ENCODE measurements around the gene MAP1S. TPM values are rescaled to one million over a fixed set of nuclear protein-coding genes. Genes with fewer than 3 reads are reported as not detected.

The MAP1S gene
- polyA plus RNA-seq, 1 of the 3 experiments (the other 2 are of a cell fraction), result 18.4 TPM

DNA sequence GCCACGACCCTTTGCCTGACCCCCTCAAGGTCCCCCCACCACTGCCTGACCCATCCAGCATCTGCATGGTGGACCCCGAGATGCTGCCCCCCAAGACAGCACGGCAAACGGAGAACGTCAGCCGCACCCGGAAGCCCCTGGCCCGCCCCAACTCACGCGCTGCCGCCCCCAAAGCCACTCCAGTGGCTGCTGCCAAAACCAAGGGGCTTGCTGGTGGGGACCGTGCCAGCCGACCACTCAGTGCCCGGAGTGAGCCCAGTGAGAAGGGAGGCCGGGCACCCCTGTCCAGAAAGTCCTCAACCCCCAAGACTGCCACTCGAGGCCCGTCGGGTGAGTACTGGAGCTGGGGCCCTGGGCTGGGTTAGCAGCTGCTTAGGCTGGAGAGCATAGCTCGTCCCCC is 8.6 kb downstream of the MAP1S start:
- ChIA-PET POLR2A (interaction anchor here (0.6 kb wide), 1 partner anchor 12 kb away, joined by 3 read pairs; no protein-coding TSS in a partner anchor), CTCF (interaction anchor here (1.0 kb wide), 1 partner anchor 128 kb away, joined by 3 read pairs; no protein-coding TSS in a partner anchor)
- no peaks in the 10 kb centered on the region for H3K9me2 ChIP-seq
- H3K9ac ChIP-seq, result no peak overlapping the region
- no peaks in the 10 kb centered on the region for H3K4me1 ChIP-seq (ENCODE audit: control insufficient read depth in 1 of 2, insufficient read depth in 2 of 2, low read depth in 1 of 2, low read length in 1 of 2)
- no peaks in the 10 kb centered on the region for H3K27me3 ChIP-seq (ENCODE audit: insufficient read depth)
- peaks cover 3% of the 10 kb centered on the region for H3F3A ChIP-seq (replicated peaks; ENCODE audit: insufficient read depth)
- no peak for DNase-seq
- H3K27ac ChIP-seq (ENCODE audit: low read depth in 2 of 2, low read length in 1 of 2), result no peak overlapping the region
- H3K9me3 ChIP-seq, result no peaks in the 10 kb centered on the region
- no peak overlapping the region for H2AFZ ChIP-seq (ENCODE audit: low read depth)
- TF ChIP-seq JUND (IDR thresholded peaks at IDR 0.05) (no peak), NFIC (IDR thresholded peaks at IDR 0.05; ENCODE audit: borderline replicate concordance) (no peak), GABPA (IDR thresholded peaks at IDR 0.05; ENCODE audit: low read depth) (no peak), FOXM1 (IDR thresholded peaks at IDR 0.05; ENCODE audit: low read depth) (no peak), MXI1 (IDR thresholded peaks at IDR 0.05; ENCODE audit: low read depth, low read length) (no peak), SIN3A (IDR thresholded peaks at IDR 0.05; ENCODE audit: borderline replicate concordance, low read depth, low read length) (no peak), CHD2 (IDR thresholded peaks at IDR 0.05; ENCODE audit: low read length, partially characterized antibody) (no peak), YY1 (IDR thresholded peaks at IDR 0.05; ENCODE audit: low read depth) (no peak), RXRA (IDR thresholded peaks at IDR 0.05; ENCODE audit: borderline replicate concordance, low read depth) (no peak), TAF1 (IDR thresholded peaks at IDR 0.05; ENCODE audit: borderline replicate concordance, low read depth, low read length) (no peak), TCF12 (IDR thresholded peaks at IDR 0.05) (no peak)
- TF ChIP-seq, protein P1, sequence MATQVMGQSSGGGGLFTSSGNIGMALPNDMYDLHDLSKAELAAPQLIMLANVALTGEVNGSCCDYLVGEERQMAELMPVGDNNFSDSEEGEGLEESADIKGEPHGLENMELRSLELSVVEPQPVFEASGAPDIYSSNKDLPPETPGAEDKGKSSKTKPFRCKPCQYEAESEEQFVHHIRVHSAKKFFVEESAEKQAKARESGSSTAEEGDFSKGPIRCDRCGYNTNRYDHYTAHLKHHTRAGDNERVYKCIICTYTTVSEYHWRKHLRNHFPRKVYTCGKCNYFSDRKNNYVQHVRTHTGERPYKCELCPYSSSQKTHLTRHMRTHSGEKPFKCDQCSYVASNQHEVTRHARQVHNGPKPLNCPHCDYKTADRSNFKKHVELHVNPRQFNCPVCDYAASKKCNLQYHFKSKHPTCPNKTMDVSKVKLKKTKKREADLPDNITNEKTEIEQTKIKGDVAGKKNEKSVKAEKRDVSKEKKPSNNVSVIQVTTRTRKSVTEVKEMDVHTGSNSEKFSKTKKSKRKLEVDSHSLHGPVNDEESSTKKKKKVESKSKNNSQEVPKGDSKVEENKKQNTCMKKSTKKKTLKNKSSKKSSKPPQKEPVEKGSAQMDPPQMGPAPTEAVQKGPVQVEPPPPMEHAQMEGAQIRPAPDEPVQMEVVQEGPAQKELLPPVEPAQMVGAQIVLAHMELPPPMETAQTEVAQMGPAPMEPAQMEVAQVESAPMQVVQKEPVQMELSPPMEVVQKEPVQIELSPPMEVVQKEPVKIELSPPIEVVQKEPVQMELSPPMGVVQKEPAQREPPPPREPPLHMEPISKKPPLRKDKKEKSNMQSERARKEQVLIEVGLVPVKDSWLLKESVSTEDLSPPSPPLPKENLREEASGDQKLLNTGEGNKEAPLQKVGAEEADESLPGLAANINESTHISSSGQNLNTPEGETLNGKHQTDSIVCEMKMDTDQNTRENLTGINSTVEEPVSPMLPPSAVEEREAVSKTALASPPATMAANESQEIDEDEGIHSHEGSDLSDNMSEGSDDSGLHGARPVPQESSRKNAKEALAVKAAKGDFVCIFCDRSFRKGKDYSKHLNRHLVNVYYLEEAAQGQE (IDR thresholded peaks at IDR 0.05; ENCODE audit: low read depth, low read length), result no peak
- TF ChIP-seq, protein P2, sequence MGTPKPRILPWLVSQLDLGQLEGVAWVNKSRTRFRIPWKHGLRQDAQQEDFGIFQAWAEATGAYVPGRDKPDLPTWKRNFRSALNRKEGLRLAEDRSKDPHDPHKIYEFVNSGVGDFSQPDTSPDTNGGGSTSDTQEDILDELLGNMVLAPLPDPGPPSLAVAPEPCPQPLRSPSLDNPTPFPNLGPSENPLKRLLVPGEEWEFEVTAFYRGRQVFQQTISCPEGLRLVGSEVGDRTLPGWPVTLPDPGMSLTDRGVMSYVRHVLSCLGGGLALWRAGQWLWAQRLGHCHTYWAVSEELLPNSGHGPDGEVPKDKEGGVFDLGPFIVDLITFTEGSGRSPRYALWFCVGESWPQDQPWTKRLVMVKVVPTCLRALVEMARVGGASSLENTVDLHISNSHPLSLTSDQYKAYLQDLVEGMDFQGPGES (IDR thresholded peaks at IDR 0.05; ENCODE audit: low read depth, low read length), result no peak
- 97% methylated on average over 5 of the region's 19 CpGs for WGBS (ENCODE audit: low lambda C conversion rate)
- peaks cover 49% of the 10 kb centered on the region for H3K79me2 ChIP-seq (ENCODE audit: insufficient read depth)
- peaks cover 40% of the 10 kb centered on the region for H4K20me1 ChIP-seq (ENCODE audit: insufficient read depth)
- H3K36me3 ChIP-seq (replicated peaks in 1 of 2; ENCODE audit: control insufficient read depth in 1 of 2, insufficient read depth in 2 of 2, low read length in 1 of 2), result peaks cover 38 to 47% of the 10 kb centered on the region in 2 experiments
- no peak overlapping the region for H3K4me3 ChIP-seq (ENCODE audit: low read depth in 2 of 2, low read length in 1 of 2)
- no peak overlapping the region for H3K4me2 ChIP-seq

DNA sequence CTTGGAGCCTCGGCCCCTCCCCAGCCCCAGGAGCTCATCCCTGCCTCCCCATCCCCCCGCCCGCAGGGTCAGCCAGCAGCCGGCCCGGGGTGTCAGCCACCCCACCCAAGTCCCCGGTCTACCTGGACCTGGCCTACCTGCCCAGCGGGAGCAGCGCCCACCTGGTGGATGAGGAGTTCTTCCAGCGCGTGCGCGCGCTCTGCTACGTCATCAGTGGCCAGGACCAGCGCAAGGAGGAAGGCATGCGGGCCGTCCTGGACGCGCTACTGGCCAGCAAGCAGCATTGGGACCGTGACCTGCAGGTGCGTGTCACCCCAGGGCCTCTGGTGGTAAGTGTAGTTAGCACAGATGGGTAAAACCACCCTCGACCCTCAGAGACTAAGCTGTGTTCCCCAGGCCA is 13.8 kb downstream of the MAP1S start:
- peaks cover 41% of the 10 kb centered on the region for H3K79me2 ChIP-seq (ENCODE audit: insufficient read depth)
- ChIA-PET CTCF (no interaction called here), POLR2A (interaction anchor here (0.6 kb wide), 1 partner anchor 14 kb away, joined by 3 read pairs; no protein-coding TSS in a partner anchor)
- no peaks in the 10 kb centered on the region for H3K9me2 ChIP-seq
- H3K27me3 ChIP-seq (ENCODE audit: insufficient read depth), result no peaks in the 10 kb centered on the region
- H3K36me3 ChIP-seq (replicated peaks in 1 of 2; ENCODE audit: control insufficient read depth in 1 of 2, insufficient read depth in 2 of 2, low read length in 1 of 2), result peaks cover 22 to 42% of the 10 kb centered on the region in 2 experiments
- 98% methylated on average over 14 of the region's 22 CpGs for WGBS (ENCODE audit: low lambda C conversion rate)
- H3K4me3 ChIP-seq (ENCODE audit: low read depth in 2 of 2, low read length in 1 of 2), result no peak overlapping the region
- no peaks in the 10 kb centered on the region for H3K9me3 ChIP-seq
- H4K20me1 ChIP-seq (ENCODE audit: insufficient read depth), result peaks cover 38% of the 10 kb centered on the region
- H3K4me2 ChIP-seq, result no peak overlapping the region
- peaks cover 16% of the 10 kb centered on the region for H3F3A ChIP-seq (replicated peaks; ENCODE audit: insufficient read depth)
- no peak overlapping the region for H2AFZ ChIP-seq (ENCODE audit: low read depth)
- H3K27ac ChIP-seq (ENCODE audit: low read depth in 2 of 2, low read length in 1 of 2), result no peak overlapping the region
- DNase-seq, result peak; percentile 16
- no peak overlapping the region for H3K9ac ChIP-seq
- no peaks in the 10 kb centered on the region for H3K4me1 ChIP-seq (ENCODE audit: control insufficient read depth in 1 of 2, insufficient read depth in 2 of 2, low read depth in 1 of 2, low read length in 1 of 2)
- no peak for TF ChIP-seq YY1 (IDR thresholded peaks at IDR 0.05; ENCODE audit: low read depth)
- no peak for TF ChIP-seq FOSL2 (IDR thresholded peaks at IDR 0.05; ENCODE audit: borderline replicate concordance, low read depth)
- TF ChIP-seq FOXM1 (IDR thresholded peaks at IDR 0.05; ENCODE audit: low read depth), result no peak
- TF ChIP-seq GABPA (IDR thresholded peaks at IDR 0.05; ENCODE audit: low read depth), result no peak
- no peak for TF ChIP-seq FOXJ3 (CRISPR knock-in tag; IDR thresholded peaks at IDR 0.05)
- TF ChIP-seq, protein P3, sequence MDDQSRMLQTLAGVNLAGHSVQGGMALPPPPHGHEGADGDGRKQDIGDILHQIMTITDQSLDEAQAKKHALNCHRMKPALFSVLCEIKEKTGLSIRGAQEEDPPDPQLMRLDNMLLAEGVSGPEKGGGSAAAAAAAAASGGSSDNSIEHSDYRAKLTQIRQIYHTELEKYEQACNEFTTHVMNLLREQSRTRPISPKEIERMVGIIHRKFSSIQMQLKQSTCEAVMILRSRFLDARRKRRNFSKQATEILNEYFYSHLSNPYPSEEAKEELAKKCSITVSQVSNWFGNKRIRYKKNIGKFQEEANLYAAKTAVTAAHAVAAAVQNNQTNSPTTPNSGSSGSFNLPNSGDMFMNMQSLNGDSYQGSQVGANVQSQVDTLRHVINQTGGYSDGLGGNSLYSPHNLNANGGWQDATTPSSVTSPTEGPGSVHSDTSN (IDR thresholded peaks at IDR 0.05), result no peak
- TF ChIP-seq, protein P1 (IDR thresholded peaks at IDR 0.05; ENCODE audit: low read depth, low read length), result no peak
- TF ChIP-seq RAD21 (IDR thresholded peaks at IDR 0.05; ENCODE audit: low read length), result no peak
- TF ChIP-seq TAF1 (IDR thresholded peaks at IDR 0.05; ENCODE audit: borderline replicate concordance, low read depth, low read length), result no peak
- TF ChIP-seq, protein P4, sequence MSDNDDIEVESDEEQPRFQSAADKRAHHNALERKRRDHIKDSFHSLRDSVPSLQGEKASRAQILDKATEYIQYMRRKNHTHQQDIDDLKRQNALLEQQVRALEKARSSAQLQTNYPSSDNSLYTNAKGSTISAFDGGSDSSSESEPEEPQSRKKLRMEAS (IDR thresholded peaks at IDR 0.05; ENCODE audit: low read depth), result no peak

Measured in SK-N-SH (cell line).